AG09309 (cell line): ENCODE measurements around the gene CNTNAP2.

ENCODE experiments used
- DNase-seq: peaks from one replicate; pipeline ENCODE4 v3.0.0-alpha.2; 2010; ENCODE audit warnings: low read depth
- H3K4me3 ChIP-seq: 2 replicates; pipeline ENCODE4 v1.5.1; 2011; ENCODE audit warnings: mild to moderate bottlenecking, low read depth, low read length, moderate library complexity; ENCODE audit not compliant: control insufficient read depth
- TF ChIP-seq, protein P1 (sequence below): IDR thresholded peaks from 2 replicates; pipeline ENCODE4 v1.5.1; 2011; ENCODE audit warnings: mild to moderate bottlenecking, low read depth, low read length, inconsistent platforms; ENCODE audit not compliant: insufficient read depth, control insufficient read depth; ENCODE audit errors: missing control alignments

The CNTNAP2 gene

DNA sequence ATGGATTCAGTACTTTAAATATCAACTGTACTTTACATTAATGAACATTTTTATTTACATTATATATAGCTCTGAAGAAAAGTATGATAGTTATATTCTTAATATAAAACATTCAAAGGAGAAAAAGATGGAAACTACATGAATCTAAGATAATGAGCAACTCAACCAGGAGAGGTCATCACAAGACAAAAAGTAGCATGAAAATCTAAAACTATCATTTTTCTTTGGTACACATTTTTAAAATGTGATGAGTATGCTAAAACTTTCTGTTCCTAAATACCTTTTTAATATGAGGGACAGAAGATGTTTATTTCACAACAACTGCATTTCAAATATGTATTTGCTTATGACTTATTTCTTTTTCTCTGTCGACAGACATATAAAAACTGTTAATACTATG lies 2.4 kb downstream of the CNTNAP2 start:
- DNase-seq = no peak
- TF ChIP-seq, protein P1, sequence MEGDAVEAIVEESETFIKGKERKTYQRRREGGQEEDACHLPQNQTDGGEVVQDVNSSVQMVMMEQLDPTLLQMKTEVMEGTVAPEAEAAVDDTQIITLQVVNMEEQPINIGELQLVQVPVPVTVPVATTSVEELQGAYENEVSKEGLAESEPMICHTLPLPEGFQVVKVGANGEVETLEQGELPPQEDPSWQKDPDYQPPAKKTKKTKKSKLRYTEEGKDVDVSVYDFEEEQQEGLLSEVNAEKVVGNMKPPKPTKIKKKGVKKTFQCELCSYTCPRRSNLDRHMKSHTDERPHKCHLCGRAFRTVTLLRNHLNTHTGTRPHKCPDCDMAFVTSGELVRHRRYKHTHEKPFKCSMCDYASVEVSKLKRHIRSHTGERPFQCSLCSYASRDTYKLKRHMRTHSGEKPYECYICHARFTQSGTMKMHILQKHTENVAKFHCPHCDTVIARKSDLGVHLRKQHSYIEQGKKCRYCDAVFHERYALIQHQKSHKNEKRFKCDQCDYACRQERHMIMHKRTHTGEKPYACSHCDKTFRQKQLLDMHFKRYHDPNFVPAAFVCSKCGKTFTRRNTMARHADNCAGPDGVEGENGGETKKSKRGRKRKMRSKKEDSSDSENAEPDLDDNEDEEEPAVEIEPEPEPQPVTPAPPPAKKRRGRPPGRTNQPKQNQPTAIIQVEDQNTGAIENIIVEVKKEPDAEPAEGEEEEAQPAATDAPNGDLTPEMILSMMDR = no peak
- no peak overlapping the region for H3K4me3 ChIP-seq

DNA sequence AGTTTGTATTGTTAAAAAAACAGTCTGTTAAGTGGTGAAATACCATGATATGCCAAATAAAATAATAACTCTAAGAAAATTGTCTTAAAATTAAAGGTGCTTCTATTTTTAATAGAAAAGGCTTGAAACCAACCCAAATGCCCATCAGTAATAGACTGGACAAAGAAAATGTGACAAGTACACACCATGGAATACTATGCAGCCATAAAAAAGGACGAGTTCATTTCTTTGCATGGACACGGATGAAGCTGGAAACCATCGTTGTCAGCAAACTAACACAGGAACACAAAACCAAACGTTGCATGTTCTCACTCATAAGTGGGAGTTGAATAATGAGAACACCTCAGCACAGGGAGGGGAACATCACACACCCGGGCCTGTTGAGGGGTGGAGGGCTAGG lies 7.1 kb downstream of the CNTNAP2 start:
- TF ChIP-seq, protein P1 = no peak
- no peak for DNase-seq
- no peak overlapping the region for H3K4me3 ChIP-seq

DNA sequence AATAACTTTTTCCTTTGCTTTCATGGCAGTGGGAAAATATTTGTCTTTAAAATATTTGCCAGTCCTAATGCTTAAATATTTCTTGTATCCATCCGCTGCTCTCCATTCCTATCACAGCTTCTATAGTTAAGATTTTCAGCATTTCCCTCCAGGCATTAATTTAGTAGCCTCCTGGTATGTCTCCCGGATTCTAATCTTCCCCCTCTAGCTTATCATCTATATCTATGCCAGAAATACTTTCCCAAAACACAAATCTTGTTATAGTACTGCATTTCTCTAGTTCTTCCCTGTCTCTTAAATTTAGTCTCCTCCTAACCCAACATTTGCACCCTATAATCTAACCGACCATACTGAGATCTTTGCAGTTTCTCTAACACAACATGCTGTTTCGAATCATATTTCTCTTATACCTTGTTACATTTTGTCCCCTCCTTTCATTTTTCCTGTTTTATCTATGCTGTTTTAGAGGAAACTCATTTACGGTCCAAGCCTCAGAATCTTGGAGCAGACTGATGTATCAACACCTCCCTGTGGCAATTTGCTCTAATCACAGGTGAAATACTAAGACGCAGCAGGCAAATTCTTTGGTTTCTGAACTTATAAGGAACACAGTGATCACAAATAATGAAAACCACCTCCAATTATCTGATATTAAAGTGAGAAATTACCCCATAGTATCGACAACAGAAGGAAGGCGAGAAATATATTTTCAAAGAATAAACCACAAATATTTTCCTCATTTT lies 10.3 kb downstream of the CNTNAP2 start:
- no peak for DNase-seq
- TF ChIP-seq, protein P1 = no peak
- no peak overlapping the region for H3K4me3 ChIP-seq

DNA sequence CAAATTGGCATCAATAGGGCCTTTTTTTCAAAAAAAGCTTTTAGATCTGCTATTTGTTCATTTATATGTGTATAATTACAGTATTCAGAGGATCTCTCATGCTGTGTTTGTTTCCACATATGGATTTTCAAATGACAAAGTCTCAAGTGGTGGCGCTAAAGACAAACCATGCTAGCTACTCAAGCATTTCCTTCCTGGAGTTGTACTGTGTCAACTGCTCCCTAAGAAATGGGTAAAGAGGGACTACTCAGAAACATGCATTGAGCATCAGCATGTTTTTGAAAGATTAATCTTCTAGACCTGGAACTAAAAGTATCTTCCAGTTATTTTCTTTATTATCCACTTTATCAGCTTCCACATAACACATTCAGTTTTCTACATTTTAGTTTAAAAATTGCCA lies 12.7 kb downstream of the CNTNAP2 start:
- TF ChIP-seq, protein P1 = no peak
- DNase-seq = no peak
- no peak overlapping the region for H3K4me3 ChIP-seq

DNA sequence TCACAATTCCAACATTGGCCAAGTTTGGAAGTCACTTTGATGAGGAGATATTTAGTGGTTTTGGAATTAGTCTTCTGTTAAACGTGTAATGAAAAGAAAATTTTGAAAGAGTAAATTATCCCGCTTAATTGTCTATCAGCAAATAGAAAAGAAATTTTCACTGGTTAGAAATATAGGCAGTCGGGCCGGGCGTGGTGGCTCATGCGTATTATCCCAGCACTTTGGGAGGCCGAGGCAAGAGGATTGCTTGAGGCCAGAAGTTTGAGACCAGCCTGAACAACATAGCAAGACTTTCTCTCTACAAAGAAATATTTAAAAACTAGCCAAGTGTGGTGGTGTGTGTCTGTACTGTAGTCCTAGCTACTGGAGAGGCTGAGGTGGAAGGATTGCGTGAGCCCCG lies 13.4 kb downstream of the CNTNAP2 start:
- H3K4me3 ChIP-seq = no peak overlapping the region
- TF ChIP-seq, protein P1 = no peak
- no peak for DNase-seq

DNA sequence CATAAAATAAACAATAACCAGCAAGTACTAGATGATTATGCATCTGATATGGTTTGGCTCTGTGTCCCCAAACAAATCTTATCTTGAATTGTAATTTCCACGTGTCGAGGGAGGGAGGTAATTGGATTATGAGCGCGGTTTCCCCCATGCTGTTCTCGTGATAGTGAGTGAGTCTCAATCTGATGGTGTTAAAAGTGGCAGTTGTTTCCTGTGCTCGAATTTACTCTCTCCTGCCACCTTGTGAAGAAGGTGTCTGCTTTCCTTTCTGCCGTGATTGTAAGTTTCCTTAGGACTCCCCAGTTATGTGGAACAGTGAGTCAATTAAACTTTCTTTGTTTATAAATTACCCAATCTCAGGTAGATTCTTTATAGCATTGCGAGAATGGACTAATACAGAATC lies 15.1 kb downstream of the CNTNAP2 start:
- TF ChIP-seq, protein P1 = no peak
- no peak for DNase-seq

DNA sequence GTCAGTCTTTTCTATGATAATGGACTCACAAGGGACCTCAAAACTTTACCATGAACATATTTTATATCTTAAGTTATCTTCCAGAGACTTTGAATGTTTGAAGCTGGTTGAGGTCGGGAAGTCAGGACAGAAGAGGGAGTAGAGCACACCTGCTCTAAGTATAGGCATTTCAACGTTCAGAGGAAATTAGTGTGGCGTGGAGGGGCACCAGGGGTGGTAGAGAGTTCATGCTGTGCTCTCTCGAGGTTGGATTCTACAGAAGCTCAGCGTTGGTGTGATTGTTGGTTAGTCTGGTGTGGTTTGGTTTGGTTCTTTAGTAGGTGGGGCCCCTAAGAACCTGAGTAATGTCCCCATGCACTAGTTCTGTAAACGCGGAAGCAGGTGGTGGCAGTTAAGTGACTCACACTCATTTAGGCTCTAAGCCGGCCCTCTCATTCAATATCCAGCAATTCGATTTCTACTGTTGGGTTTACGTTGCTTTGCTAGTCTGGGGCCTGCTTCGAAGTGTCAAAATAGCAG lies 19.8 kb downstream of the CNTNAP2 start:
- no peak overlapping the region for H3K4me3 ChIP-seq
- TF ChIP-seq, protein P1 = no peak
- no peak for DNase-seq

More for the DNA sequence above, 15.1 kb downstream of the CNTNAP2 start:
- H3K4me3 ChIP-seq = no peak overlapping the region
